ENCODE results near the gene MED13L.

GRCh38 chr12:116172224-116172849, 105.2 kb downstream of the MED13L start:
- TF ChIP-seq RNF2 (IDR thresholded peaks at IDR 0.05; ENCODE audit: borderline replicate concordance, low read depth, low read length, missing control alignments, poor library complexity, severe bottlenecking) (no peak), CTCF (IDR thresholded peaks at IDR 0.05; ENCODE audit: control extremely low read depth in 1 of 3, insufficient read depth in 1 of 3, low read depth in 1 of 3, low read length in 3 of 3) (no peak), POLR2AphosphoS5 (IDR thresholded peaks at IDR 0.05; ENCODE audit: low read depth, low read length) (no peak), JUND (IDR thresholded peaks at IDR 0.05; ENCODE audit: low read length) (no peak), YY1 (IDR thresholded peaks at IDR 0.05; ENCODE audit: low read depth, low read length) (no peak), EP300 (IDR thresholded peaks at IDR 0.05; ENCODE audit: borderline replicate concordance in 1 of 2, low read depth in 2 of 2, low read length in 2 of 2) (no peak)
